ENCODE measurements around the gene TYROBP.
"Not testable (repeated sequence)": the region's sequence is repeated elsewhere in the genome, so short reads cannot be mapped to it uniquely, and the experiment has no call there.

Gene TYROBP

DNA sequence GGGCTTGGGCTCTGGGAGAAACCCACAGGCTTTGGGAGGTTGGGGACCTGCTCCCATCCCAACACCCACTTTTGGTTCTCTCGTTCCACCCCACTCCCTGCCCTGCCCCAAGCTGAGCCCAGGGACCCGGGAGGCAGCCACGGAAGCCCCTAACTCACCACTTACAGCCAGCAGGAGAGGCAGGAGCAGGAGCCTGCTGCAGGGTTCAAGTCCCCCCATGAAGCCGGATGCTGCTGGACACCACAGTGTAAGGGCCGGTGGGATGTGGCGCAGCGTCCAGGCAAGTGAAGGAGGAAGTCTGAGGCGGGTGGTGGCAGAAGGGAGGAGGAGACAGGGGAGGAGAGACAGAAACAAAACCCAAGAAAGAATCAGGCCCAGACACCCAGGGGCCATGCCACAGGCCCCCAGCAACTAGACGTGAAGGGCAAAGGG, at the start of gene TYROBP:
Gene TYROBP, minus strand, starts transcription at position 286 of the 432 bp plus-strand sequence. Its CDS starts 67 bp downstream, at position 219.
- no peak for DNase-seq

DNA sequence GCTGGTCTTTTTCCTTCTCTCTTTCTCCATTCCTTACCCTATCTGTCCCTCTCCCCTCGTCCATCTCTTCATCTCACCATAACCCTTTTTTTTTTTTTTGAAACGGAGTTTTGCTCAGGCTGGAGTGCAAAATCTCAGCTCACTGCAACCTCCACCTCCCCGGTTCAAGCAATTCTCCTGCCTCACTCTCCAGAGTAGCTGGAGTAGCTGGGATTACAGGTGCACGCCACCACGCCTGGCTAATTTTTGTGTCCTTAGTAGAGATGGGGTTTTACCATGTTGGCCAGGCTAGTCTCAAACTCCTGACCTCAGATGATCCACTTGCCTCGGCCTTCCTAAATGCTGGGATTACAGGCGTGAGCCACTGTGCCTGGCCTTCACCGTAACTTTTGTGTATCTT, 49.3 kb upstream of the TYROBP start:
- not testable (repeated sequence) for DNase-seq

DNA sequence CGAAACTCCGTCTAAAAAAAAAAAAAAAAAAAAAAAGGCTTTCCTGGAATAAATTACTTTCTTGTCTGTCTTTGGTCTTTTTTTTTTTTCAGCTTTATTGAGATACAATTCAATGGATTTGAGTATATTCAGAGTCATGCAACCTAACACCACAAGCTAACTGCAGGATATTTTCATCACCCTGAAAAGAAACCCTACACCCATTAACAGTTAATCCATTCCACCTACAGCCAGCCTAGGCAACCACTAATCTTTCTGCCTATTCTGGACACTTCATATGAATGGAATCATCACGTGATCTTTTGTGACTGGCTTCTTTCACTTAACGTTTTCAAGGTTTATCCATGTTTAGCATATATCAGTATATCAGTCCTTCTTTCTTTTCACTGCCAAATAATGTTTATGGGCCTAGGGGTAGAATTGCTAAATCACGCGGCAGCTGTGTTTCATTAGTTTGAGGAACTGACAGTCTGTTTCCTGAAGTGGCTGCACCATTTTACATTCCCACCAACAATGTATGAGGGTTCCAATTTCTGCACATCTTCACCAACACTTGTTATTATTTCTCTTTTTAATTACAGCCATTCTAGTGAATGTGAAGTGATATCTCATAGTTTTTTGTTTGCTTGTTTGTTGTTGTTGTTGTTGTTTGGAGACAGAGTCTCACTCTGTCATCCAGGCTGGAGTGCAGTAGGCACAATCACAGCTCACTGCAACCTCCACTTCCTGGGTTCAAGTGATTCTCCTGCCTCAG, 48.0 kb upstream of the TYROBP start:
- DNase-seq = no peak

DNA sequence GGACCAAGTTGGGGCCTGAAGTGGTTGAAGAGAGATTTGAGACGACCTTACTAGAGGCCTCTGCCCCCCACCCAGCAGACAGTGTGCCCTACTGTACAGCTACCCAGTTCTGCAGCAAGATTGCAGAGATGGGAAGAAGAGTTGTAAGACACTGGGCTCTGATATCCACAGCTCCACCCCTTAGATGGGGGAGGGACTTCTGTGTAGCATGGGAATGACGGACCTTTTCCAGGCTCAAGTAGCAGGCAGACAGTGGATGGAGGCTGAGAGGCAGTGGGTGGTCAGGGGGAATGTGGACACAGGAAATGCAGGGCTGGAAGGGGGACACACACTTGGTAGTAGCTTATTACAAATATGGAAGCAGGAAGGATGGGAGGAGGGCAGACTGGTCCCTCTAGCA, 41.0 kb upstream of the TYROBP start:
- DNase-seq = no peak

DNA sequence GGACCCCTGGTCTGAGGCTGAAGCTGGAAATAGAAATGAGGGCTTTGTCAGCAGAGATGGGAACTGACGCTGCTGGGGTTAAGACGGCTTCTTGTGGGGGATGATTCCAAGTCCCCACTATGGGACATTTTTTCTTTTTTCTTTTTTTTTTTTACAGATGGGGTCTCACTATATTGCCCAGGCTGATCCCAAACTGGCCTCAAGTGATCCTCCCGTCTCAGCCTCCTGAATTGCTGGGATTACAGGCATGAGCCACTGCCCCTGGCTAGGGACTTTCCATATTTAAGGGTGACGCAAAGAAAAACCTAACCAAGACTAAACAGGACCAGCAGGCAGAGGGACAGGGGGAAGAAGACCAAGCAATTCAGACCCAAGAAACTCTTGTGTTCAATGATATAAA, 38.1 kb upstream of the TYROBP start:
- DNase-seq = no peak

DNA sequence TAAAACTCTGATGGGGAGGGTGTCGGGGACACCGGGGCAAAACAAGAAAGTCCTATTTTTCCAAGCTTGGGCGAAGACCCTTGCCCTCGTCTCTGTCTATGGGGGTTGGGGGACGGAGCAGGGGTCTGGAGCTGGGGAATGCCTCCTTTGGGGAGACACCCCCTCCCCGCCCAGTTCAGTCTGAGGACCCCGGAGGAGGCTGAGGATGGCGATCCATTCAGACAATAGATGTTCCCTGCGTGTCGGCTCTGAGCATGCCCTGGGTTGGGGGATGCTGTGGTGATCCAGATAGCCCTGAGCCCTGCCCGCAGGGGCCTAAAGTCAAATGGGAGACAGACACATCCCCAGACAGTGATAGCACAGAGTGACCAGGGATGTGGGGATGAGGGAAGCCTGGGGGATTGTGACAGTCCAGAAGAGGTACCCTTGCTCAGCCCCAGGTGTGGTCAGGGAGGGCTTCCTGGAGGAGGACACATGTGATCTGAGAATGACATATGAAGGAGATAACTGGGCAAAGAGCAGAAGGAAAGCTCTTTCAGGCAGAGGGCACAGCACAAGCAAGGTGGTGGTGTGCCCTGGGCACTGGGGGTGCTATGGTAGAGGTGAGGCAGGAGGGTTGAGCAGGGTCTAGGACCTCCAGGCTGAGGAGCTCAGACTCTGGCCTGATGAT, 37.2 kb upstream of the TYROBP start:
- no peak for DNase-seq

DNA sequence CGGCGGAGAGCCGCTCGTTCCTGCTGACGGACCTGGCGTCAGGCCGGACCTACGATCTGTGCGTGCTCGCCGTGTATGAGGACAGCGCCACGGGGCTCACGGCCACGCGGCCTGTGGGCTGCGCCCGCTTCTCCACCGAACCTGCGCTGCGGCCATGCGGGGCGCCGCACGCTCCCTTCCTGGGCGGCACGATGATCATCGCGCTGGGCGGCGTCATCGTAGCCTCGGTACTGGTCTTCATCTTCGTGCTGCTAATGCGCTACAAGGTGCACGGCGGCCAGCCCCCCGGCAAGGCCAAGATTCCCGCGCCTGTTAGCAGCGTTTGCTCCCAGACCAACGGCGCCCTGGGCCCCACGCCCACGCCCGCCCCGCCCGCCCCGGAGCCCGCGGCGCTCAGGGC, 36.5 kb upstream of the TYROBP start:
- no peak for DNase-seq

DNA sequence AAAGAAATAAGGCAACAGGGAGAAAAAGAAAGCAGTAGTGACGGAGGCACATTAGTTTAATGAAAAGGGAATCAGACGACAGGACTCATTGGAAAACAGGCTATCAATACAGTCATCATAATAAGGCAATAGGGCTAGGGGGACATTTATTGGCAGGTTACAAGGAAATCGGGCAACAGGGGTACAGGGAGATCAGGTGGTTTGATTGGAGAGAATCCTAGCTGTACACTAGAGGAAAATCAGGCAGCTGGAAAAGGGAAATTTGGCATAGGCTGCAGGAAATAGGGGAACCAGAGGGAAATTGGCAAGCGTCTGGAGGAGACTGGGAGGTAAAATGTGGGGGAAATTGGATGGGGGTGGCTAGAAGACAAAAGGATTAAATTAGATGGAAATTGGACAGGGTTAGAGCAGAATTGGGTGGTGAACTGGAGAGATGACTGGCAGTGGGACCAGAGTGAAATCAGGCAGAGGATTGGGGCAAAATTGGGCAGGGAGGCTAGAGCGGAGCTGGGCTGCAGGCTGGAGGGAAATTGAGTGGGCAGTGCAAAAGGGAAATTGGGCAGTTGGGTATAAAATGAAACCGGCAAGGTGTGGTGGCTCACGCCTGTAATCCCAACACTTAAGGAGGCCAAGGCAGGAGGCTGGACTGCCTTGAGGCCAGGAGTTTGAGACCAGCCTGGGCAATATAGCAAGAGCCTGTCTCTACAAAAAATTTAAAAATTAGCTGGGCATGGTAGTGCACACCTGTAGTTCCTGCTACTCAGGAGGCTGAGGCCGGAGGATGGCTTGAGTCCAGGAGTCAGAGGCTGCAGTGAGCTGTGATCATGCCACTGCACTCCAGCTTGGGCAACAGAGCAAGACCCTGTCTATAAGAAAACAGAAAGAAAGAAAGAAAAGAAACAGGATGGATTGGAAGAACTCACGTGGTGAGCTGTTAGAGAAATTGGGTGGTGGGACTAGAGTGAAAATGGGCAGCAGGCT, 35.5 kb upstream of the TYROBP start:
- no peak for DNase-seq

DNA sequence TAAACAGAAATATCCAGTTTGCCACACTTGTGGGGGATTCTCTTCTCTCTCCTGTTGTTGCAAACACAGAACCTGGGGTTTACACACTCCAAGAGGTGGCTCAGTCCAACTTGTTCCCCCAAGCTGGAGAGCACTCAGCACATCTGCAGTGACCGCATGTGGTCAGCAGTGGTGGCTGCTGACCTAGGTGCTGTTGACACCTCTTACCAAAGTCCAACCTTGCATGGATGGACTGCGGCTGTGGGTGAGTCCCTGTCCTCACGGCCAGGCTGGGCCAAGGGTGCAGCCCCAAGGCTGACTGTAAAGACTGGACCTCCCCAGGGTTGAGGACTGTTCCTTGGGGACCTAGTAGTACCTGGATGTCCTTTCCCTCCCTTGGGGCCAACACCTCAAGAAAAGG, 34.1 kb upstream of the TYROBP start:
- DNase-seq = no peak

DNA sequence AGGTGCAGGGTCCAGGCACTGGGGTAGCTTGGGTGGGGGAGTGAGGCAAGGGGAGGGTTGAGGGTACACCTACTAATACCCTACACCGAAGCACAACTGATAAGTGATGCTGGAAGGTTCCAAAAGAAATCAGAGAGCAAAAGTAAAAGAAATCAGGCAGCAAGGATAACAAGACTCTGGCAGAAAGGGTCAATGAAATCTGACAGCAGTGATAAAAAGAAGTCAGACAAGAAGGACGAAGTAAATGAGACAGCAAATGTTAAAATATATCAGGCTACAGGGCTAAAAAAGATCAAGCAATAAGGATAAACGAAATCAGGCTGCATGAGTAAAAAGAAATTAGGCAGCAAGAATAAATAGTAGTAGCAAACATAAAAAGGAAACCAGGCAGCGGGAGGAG, 32.7 kb upstream of the TYROBP start:
- DNase-seq = no peak

DNA sequence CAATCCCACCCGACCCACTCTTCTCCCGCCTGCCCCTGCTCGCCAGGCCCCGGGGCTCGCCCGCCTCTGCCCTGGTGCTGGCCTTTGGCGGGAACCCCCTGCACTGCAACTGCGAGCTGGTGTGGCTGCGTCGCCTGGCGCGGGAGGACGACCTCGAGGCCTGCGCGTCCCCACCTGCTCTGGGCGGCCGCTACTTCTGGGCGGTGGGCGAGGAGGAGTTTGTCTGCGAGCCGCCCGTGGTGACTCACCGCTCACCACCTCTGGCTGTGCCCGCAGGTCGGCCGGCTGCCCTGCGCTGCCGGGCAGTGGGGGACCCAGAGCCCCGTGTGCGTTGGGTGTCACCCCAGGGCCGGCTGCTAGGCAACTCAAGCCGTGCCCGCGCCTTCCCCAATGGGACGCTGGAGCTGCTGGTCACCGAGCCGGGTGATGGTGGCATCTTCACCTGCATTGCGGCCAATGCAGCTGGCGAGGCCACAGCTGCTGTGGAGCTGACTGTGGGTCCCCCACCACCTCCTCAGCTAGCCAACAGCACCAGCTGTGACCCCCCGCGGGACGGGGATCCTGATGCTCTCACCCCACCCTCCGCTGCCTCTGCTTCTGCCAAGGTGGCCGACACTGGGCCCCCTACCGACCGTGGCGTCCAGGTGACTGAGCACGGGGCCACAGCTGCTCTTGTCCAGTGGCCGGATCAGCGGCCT, 32.1 kb upstream of the TYROBP start:
- DNase-seq = no peak

DNA sequence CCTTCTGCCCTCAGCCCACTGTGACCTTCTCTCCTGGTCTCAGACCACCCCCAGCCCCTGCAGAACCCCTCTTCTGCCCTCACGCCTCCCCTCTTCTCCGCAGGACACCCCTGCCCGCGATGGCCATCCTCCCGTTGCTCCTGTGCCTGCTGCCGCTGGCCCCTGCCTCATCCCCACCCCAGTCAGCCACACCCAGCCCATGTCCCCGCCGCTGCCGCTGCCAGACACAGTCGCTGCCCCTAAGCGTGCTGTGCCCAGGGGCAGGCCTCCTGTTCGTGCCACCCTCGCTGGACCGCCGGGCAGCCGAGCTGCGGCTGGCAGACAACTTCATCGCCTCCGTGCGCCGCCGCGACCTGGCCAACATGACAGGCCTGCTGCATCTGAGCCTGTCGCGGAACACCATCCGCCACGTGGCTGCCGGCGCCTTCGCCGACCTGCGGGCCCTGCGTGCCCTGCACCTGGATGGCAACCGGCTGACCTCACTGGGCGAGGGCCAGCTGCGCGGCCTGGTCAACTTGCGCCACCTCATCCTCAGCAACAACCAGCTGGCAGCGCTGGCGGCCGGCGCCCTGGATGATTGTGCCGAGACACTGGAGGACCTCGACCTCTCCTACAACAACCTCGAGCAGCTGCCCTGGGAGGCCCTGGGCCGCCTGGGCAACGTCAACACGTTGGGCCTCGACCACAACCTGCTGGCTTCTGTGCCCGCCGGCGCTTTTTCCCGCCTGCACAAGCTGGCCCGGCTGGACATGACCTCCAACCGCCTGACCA, 31.4 kb upstream of the TYROBP start:
- DNase-seq = no peak

DNA sequence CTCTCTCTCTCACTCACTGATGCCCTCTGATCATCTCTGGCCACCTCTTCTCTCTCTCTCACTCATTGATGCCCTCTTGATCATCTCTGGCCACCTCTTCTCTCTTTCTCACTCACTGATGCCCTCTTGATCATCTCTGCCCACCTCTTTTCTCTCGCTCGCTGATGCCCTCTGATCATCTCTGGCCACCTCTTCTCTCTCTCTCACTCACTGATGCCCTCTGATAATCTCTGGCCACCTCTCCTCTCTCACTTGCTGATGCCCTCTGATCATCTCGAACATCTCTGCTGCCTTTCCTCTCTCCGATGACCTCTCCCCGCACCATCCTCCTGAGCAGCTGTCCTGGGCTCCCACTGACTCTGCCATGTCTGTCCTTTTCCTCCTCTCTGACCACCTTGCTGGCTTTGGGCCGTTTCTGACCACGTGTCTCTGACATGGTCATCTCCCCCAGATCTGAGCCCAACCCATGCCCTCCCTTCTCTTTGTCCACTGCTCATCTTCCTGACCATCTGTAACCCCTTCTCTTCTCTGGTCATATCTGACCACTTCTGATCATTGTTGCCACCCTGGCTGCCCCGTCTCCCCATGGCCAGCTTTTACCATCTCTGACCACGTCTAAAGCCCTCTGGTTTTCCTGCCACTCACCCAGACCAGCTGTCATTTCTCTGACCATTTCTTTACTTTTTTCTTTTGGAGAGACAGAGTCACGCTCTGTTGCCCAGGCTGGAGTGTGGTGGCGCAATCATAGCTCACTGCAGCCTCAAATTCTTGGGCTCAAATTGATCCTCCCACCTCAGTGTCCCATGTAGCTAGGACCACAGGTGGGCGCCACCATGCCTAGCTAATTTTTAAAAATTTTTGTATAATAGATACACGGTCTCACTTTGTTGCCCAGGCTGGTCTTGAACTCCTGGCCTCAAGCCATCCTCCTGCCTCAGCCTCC, 30.5 kb upstream of the TYROBP start:
- no peak for DNase-seq

DNA sequence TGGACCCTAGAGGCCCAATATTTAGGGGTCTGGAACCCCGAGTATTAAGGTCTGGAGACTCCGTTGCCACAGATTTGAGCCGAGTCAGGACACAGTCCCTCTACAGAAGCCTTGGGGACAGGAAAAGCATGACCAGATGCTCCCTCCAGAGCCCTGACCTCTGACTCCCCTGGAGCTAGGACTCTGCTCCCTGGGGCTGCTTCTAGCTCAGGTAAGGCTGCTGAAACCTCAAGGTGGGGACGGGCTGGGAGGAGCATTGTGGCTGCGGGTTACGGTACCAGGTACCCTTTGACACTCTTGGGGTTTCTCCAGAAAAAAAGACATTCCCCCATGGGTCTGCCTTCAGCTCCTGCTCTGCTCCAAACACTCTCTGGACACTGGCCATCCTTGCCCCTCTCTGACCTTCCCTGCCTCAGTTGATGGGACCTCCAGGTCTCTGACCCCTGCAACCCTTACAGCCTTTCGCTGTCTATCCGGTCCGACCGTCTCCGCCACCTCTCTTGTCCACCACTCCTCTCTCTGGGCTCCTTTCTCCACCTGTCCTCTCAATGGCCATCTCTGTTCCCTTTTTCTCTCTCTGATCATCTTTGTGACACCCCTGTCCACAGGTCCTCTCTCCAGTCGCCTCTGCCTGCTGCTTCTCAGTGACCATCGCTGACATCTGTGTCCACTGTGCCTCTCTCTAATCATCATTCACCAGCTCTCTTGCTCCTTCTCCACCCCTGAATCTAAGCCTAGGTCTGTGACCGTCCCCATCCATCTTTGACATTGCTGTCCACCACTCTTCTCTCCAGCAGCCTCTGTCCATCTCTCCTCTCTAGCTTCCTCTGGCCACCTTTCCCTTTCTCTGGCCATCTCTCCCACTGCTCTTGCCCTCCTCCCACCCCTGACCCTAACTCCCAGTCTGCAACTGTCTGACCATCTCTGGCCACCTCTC, 29.5 kb upstream of the TYROBP start:
- DNase-seq = no peak

DNA sequence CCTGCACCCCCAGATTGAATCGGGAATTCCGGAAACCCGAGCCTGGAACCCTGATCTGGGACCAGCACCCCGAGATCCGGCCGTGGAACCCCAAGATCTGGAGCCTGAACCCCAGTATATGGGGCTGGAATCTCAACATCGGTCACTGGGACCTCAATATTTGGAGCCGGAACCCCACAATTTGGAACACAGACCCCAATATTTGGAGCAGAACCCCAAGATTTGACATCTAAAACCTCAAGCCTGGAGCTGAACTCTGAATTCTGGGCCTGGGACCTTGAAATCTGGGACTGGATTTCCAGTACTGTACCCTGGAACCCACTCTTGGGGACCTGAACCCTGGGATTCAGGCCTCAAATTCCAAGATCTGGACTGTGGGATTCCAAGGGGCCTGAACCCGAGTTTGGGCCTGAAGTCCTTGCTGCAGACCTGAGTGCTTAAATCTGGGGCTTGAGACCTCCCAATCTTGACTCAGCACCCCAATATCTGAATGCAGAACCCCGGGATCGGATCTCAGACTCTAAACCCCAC, 28.7 kb upstream of the TYROBP start:
- no peak for DNase-seq

DNA sequence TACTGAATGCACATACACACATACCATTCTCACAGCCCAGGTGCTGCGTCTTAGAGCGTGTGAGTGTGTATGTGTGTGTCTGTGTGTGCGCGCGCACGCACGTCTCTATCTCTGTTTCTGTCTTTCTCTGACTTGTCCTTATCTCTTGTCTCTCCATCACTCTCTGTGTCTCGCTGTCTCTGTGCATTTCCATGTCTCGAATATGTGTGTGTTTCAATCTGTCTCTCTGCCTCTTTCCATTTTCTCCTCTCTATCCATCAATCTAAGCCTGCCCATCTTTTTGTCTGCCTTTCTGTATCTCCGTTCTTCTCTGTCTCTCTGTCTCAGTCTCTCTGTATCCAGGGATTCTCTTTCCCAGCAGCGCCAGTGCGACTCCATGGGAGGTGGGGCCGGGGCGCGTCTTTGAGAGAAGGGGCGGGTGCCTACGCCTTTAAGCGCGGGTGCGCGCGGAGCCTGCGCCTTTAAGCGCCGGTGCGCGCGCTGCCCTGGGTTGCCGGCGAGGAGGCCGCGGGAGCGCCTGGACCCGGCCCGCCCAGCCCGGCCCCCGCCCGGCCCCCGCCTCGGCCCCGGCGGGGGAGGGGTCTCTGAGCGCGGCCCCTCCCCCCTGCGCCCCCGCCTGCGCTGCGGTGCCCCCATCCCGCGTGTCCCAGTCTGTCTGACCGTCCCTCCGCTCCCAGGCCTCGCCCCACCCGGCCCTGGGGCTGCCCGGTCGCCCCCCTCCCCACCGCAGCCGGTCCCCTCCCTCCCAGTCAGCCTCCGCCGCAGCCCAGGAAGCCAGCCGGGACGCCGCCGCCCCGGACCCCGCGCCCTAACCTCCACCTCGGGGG, 28.0 kb upstream of the TYROBP start, which contains the start of gene LRFN3:
Gene LRFN3, plus strand, starts transcription at position 464 of the 827 bp plus-strand sequence. CDS start 3,052 bp downstream, outside the sequence.
- DNase-seq = peak; percentile 84

DNA sequence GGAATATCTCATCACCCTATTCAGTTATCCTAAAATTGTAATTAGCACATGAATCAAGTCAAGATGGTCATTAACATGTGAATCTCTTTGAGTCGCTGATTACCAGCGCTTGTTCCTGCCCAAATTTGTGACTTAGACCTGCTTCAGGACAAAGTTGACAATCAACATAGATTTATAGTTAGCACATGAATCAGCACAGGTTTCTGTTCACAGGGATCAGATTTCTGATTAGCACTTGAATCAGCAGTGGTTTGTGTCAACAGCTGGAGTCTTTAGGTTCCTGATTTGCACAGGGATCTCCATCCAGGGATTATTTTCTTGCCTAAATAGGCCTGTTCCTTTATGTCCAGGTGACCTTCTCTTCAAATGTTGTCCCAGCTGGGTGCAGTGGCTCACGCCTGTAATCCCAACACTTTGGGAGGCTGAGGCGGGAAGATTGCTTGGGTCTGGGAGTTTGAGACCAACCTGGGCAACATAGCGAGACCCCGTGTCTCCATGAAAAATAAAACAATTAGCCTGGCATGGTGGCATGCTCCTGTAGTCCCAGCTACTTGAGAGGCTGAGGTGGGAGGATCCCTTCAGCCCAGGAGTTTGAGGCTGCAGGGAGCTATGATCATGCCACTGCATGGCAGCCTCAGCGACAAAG, 24.3 kb upstream of the TYROBP start:
- DNase-seq = no peak

DNA sequence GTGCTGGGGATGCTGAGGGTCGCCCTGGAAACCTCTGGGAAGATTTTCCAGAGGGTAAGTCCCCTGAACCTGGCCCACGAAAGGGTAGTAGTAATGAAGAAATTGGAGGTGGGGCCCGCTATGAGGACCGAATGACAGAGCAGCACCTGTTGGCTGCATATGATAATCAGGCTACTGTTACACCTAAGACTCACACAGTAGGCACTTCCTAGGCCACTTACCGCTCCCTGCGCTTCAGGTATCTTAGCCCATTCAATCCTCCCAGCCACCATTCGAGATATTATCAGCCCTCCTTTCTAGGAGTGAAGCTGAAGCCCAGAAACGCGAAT, 23.7 kb upstream of the TYROBP start:
- DNase-seq = no peak

Data from right hindlimb (tissue), 1 donor.